ENCODE measurements around the gene FAM120A. TPM values are rescaled to one million over a fixed set of nuclear protein-coding genes. Genes with fewer than 3 reads are reported as not detected.
"Not testable (repeated sequence)": the region's sequence is repeated elsewhere in the genome, so short reads cannot be mapped to it uniquely, and the experiment has no call there.

The FAM120A gene
- total RNA-seq, 1 donor from 2014 or later, result 93.1 TPM

DNA sequence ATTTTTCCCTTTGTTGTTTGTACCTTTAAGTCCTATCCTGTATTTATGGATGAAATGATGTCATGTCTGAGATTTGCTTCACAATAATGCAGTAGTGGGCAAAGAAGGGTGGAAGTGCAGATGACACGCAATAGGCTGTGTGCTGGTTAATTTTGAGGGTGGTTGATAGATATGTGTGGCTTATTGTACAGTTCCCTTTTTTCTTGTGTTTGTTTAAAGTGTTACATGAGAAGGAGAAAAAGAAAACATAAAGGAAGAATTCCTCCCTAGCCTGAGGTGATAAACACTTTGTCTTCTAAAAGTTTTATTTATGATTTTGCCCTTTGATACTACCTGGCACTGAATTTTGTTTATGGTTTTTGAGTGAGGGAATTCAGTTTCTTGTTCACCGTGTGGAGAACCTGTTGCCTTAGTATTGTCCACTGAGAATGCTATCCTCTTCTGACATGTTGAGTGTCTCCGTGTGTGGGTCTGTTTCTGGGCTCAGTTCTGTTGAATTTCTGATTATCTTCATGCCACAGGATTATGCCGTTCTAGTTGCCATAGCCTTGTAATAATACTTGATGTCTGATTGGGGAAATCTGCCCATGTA, 54.2 kb downstream of the FAM120A start:
- TF ChIP-seq, protein P1, sequence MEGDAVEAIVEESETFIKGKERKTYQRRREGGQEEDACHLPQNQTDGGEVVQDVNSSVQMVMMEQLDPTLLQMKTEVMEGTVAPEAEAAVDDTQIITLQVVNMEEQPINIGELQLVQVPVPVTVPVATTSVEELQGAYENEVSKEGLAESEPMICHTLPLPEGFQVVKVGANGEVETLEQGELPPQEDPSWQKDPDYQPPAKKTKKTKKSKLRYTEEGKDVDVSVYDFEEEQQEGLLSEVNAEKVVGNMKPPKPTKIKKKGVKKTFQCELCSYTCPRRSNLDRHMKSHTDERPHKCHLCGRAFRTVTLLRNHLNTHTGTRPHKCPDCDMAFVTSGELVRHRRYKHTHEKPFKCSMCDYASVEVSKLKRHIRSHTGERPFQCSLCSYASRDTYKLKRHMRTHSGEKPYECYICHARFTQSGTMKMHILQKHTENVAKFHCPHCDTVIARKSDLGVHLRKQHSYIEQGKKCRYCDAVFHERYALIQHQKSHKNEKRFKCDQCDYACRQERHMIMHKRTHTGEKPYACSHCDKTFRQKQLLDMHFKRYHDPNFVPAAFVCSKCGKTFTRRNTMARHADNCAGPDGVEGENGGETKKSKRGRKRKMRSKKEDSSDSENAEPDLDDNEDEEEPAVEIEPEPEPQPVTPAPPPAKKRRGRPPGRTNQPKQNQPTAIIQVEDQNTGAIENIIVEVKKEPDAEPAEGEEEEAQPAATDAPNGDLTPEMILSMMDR (IDR thresholded peaks at IDR 0.05), result no peak
- no peaks in the 10 kb centered on the region for H3K27me3 Mint-ChIP-seq (ENCODE audit: unreplicated experiment)
- DNase-seq (ENCODE audit: extremely low spot score, unreplicated experiment), result no peak
- H3K4me3 Mint-ChIP-seq (ENCODE audit: unreplicated experiment), result no peak overlapping the region
- H3K9me3 Mint-ChIP-seq (ENCODE audit: unreplicated experiment), result no peaks in the 10 kb centered on the region
- H3K36me3 Mint-ChIP-seq (ENCODE audit: unreplicated experiment), result peaks cover 12% of the 10 kb centered on the region
- peak overlapping the region; percentile 47 for H3K27ac Mint-ChIP-seq (ENCODE audit: unreplicated experiment)
- peaks cover 54% of the 10 kb centered on the region for H3K4me1 Mint-ChIP-seq (ENCODE audit: unreplicated experiment)

DNA sequence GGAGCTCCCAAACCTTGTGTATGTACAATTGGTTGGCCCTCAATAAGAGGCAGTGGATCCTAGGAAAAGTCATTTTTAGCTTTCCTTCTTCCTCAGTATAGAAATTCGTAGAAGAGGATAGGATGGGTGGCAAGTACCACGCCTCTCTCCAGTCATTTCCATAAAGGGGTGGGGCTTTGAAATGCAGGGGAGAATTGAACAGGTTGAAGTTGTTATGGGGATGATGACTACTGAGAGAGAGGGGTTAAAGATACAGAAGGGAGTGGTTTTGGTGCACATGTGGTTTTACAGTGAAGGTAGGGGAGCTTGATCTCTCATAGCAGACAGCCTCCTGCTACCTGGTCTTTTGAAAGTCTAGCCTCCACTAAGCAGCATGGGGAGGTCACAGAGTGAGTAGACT, 56.3 kb downstream of the FAM120A start:
- Mint-ChIP-seq H3K36me3 (ENCODE audit: unreplicated experiment) (peaks cover 10% of the 10 kb centered on the region), H3K4me1 (ENCODE audit: unreplicated experiment) (peaks cover 52% of the 10 kb centered on the region), H3K4me3 (ENCODE audit: unreplicated experiment) (no peak overlapping the region), H3K27me3 (ENCODE audit: unreplicated experiment) (no peaks in the 10 kb centered on the region), H3K9me3 (ENCODE audit: unreplicated experiment) (no peaks in the 10 kb centered on the region), H3K27ac (ENCODE audit: unreplicated experiment) (no peak overlapping the region)
- TF ChIP-seq, protein P1 (IDR thresholded peaks at IDR 0.05), result no peak
- no peak for DNase-seq (ENCODE audit: extremely low spot score, unreplicated experiment)

GRCh38 chr9:93508207-93508606, 56.7 kb downstream of the FAM120A start:
- peaks cover 54% of the 10 kb centered on the region for H3K4me1 Mint-ChIP-seq (ENCODE audit: unreplicated experiment)
- no peaks in the 10 kb centered on the region for H3K9me3 Mint-ChIP-seq (ENCODE audit: unreplicated experiment)
- no peaks in the 10 kb centered on the region for H3K27me3 Mint-ChIP-seq (ENCODE audit: unreplicated experiment)
- H3K4me3 Mint-ChIP-seq (ENCODE audit: unreplicated experiment), result no peak overlapping the region
- H3K36me3 Mint-ChIP-seq (ENCODE audit: unreplicated experiment), result peaks cover 7% of the 10 kb centered on the region
- TF ChIP-seq, protein P1 (IDR thresholded peaks at IDR 0.05), result no peak
- H3K27ac Mint-ChIP-seq (ENCODE audit: unreplicated experiment), result peak overlapping the region; percentile 9
- no peak for DNase-seq (ENCODE audit: extremely low spot score, unreplicated experiment)

- TF ChIP-seq, protein P1 (IDR thresholded peaks at IDR 0.05), result no peak
- Mint-ChIP-seq H3K4me1 (ENCODE audit: unreplicated experiment) (peaks cover 52% of the 10 kb centered on the region), H3K36me3 (ENCODE audit: unreplicated experiment) (peaks cover 3% of the 10 kb centered on the region), H3K27me3 (ENCODE audit: unreplicated experiment) (no peaks in the 10 kb centered on the region), H3K9me3 (ENCODE audit: unreplicated experiment) (no peaks in the 10 kb centered on the region), H3K4me3 (ENCODE audit: unreplicated experiment) (no peak overlapping the region), H3K27ac (ENCODE audit: unreplicated experiment) (peak overlapping the region; percentile 9)
- DNase-seq (ENCODE audit: extremely low spot score, unreplicated experiment), result no peak
Observed at GRCh38 chr9:93509084-93509483, 57.6 kb downstream of the FAM120A start.

DNA sequence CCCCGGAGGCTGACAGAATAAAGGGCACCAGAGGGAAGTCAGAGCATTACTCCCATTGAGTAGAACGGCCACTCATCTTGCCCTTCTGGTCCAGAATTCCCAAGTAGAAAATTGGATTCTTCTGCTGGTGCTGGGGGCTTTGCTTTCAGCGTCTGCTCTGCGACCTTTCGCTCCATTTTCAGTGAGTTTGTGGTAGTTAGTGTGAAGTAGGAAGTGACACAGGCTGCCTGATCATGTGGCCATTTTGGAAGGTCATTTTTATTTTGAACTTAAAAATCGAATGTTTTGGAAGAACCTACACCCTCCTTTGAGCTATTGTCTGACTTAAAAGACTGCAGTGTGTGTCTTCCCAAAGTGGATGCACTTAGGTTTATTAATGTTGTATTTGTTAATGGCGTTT, 58.6 kb downstream of the FAM120A start:
- DNase-seq (ENCODE audit: extremely low spot score, unreplicated experiment), result no peak
- Mint-ChIP-seq H3K27me3 (ENCODE audit: unreplicated experiment) (no peaks in the 10 kb centered on the region), H3K9me3 (ENCODE audit: unreplicated experiment) (no peaks in the 10 kb centered on the region), H3K4me3 (ENCODE audit: unreplicated experiment) (no peak overlapping the region), H3K27ac (ENCODE audit: unreplicated experiment) (peak overlapping the region; percentile 16), H3K4me1 (ENCODE audit: unreplicated experiment) (peaks cover 46% of the 10 kb centered on the region), H3K36me3 (ENCODE audit: unreplicated experiment) (peaks cover 3% of the 10 kb centered on the region)
- TF ChIP-seq, protein P1 (IDR thresholded peaks at IDR 0.05), result no peak

DNA sequence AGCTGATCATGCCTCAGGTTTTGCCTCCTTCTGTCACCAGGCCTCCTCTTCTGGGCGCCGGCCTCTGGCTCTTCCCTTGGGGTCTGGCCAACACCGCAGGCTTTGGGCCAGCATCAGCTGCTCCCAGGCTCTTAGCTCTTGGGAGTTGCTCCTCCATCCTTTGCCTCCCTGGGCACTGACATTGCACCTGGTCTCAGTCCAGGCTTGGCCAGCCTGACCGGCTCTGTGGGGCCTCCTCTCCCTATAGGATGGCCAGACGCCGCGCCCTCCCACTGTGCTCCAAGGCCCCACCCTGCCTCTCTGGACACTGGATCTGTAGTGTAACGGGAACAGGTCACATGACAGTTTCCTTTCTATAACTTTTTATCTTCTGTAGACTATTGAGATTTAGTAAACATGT, 59.7 kb downstream of the FAM120A start:
- H3K4me1 Mint-ChIP-seq (ENCODE audit: unreplicated experiment), result peaks cover 36% of the 10 kb centered on the region
- H3K36me3 Mint-ChIP-seq (ENCODE audit: unreplicated experiment); H3K4me3 Mint-ChIP-seq (ENCODE audit: unreplicated experiment); DNase-seq (ENCODE audit: extremely low spot score, unreplicated experiment); H3K9me3 Mint-ChIP-seq (ENCODE audit: unreplicated experiment); H3K27me3 Mint-ChIP-seq (ENCODE audit: unreplicated experiment); H3K27ac Mint-ChIP-seq (ENCODE audit: unreplicated experiment): not testable (repeated sequence)

DNA sequence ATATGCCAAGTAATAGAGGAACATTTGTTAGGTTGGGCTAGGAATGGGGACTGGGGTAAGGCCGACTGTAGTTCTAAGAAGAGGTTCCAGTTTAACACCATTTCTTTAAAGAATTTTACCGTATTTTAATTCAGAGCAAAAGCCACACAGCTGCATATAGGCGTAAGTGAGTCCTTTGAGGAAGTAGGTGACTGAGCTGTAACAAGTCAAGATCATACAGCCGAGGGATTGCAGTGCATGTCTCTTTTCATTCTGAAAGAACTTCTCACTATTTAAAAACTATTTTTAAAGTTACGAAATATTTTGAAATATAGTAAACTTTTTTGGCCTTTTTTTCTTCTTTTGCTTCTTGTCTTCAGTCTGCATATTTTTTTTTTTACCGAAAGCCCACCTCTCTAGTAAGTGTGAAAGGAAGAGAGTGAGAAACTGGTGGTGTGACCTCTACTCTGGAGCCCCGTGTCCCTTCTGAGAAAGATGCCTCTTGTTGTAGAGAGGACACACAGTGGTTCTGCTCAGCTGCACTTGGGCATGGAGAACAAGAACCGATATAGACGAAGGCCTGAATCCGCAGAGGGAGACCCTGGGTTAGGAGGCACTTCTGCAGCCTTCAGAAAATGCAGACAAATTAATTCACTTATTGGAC, 60.8 kb downstream of the FAM120A start:
- not testable (repeated sequence) for H3K4me3 Mint-ChIP-seq (ENCODE audit: unreplicated experiment); H3K27me3 Mint-ChIP-seq (ENCODE audit: unreplicated experiment); H3K9me3 Mint-ChIP-seq (ENCODE audit: unreplicated experiment); DNase-seq (ENCODE audit: extremely low spot score, unreplicated experiment); H3K36me3 Mint-ChIP-seq (ENCODE audit: unreplicated experiment)
- Mint-ChIP-seq H3K4me1 (ENCODE audit: unreplicated experiment) (peaks cover 33% of the 10 kb centered on the region), H3K27ac (ENCODE audit: unreplicated experiment) (peak overlapping the region; percentile 23)
